Measurements from ENCODE around the gene TOB1.

DNA sequence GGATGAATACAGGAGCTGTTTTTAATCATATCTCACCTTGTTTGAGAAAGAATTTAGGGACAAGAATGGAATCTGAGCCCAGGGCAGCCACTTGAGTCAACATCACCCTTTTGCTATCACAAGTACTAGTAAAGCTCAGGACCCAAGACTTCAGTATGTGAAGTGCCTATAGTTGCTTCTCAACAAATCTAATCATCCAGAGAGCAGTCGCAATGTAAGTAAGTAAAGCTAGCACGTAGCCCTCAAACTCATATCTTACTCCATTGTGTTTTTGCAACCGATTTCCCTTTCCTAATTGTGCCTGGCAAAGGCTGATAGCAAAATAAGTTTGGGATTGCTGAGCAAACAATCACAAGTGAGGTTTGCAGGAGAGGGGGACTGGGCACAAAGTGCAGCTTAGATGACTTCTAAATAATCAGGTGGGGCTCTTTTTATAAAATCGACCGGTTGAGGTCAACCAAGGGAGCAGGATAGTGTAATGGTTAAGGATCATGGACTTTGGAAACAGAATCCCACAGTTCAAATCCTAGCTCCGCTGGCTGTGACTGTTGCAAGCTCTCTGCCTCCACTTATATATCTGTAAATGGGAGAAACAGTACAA is 13.0 kb downstream of the TOB1 start:
- TF ChIP-seq, protein P1, sequence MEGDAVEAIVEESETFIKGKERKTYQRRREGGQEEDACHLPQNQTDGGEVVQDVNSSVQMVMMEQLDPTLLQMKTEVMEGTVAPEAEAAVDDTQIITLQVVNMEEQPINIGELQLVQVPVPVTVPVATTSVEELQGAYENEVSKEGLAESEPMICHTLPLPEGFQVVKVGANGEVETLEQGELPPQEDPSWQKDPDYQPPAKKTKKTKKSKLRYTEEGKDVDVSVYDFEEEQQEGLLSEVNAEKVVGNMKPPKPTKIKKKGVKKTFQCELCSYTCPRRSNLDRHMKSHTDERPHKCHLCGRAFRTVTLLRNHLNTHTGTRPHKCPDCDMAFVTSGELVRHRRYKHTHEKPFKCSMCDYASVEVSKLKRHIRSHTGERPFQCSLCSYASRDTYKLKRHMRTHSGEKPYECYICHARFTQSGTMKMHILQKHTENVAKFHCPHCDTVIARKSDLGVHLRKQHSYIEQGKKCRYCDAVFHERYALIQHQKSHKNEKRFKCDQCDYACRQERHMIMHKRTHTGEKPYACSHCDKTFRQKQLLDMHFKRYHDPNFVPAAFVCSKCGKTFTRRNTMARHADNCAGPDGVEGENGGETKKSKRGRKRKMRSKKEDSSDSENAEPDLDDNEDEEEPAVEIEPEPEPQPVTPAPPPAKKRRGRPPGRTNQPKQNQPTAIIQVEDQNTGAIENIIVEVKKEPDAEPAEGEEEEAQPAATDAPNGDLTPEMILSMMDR (IDR thresholded peaks at IDR 0.05 in 8 of 11, conservative IDR thresholded peaks at IDR 0.05 in 3 of 11), result no peak
- no peak for TF ChIP-seq POLR2AphosphoS5 (IDR thresholded peaks at IDR 0.05)

Data from spleen (tissue), 7 donors.